ENCODE results near the gene POLA1.
"Not testable (repeated sequence)": the region's sequence is repeated elsewhere in the genome, so short reads cannot be mapped to it uniquely, and the experiment has no call there.

POLA1 gene

DNA sequence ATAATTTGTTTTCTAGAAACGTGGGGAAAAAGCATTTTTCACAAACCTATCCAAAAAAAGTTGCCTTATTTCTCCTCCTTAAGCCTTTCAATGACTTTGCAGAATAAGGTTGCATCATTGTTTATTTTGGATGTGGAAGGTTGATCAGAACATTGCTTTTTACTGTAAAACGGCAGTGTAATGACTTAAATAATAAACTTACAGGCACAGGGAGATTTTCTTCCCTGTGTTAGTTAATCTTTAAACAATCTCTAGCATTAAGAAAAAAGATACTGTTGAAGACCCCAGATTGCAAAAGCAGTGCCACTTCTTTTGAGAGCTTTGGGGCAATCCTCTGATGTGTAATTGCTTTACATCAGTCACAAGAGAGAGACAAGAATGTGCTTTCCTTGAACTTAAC, 168.6 kb downstream of the POLA1 start:
- no peak for DNase-seq

DNA sequence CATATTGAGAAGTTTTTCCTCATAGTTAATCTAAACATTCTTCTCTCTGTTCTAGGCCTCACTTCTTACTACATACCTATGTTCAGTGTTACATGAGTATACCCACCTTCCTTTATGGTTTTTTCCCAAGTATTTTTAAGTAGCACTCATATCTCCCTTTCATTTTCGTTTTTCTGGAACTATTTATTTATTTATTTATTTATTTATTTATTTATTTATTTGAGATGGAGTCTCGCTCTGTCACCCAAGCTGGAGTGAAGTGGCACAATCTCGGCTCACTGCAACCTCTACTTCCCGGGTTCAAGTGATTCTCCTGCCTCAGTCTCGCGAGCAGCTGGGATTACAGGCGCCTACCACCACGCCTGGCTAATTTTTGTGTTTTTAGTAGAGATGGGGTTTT, 170.1 kb downstream of the POLA1 start:
- not testable (repeated sequence) for H3K4me3 ChIP-seq (ENCODE audit: insufficient read depth, low read depth, low read length, poor library complexity, severe bottlenecking); H3K27ac ChIP-seq (ENCODE audit: insufficient read depth, low read length, poor library complexity, severe bottlenecking); H3K36me3 ChIP-seq (ENCODE audit: control insufficient read depth, insufficient read depth, low read length); DNase-seq; H3K4me1 ChIP-seq (ENCODE audit: control insufficient read depth, insufficient read depth, low read length, poor library complexity, severe bottlenecking); H3K9me3 ChIP-seq (ENCODE audit: control insufficient read depth, low read length); H3K27me3 ChIP-seq (replicated peaks; ENCODE audit: control insufficient read depth, insufficient read depth, low read length, poor library complexity, severe bottlenecking)

More for the DNA sequence above, 168.6 kb downstream of the POLA1 start:
- H3K27me3 ChIP-seq (replicated peaks; ENCODE audit: control insufficient read depth, insufficient read depth, low read length, poor library complexity, severe bottlenecking), result no peaks in the 10 kb centered on the region
- no peaks in the 10 kb centered on the region for H3K9me3 ChIP-seq (ENCODE audit: control insufficient read depth, low read length)
- H3K4me1 ChIP-seq (ENCODE audit: control insufficient read depth, insufficient read depth, low read length, poor library complexity, severe bottlenecking), result no peaks in the 10 kb centered on the region
- H3K36me3 ChIP-seq (ENCODE audit: control insufficient read depth, insufficient read depth, low read length), result no peaks in the 10 kb centered on the region
- no peak overlapping the region for H3K27ac ChIP-seq (ENCODE audit: insufficient read depth, low read length, poor library complexity, severe bottlenecking)
- H3K4me3 ChIP-seq (ENCODE audit: insufficient read depth, low read depth, low read length, poor library complexity, severe bottlenecking), result no peak overlapping the region

DNA sequence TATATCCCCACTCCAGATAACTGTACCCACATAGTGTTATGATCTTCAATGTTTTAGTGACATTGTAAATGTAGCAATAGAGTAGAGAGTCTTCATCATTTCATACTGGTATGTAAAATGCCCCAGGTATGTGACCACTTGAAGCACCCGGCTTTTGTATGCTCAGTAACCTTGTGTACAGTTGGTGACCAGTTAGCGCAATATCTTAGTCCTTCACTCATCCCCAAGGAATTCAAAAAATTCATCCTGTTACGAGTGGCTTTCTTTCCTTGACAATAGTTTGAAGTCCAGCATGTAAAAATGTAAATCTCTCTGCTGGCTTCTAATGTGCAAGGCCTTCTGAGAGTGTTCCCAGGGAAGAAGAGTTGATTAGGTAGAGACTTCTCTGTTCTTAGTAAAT, 176.4 kb downstream of the POLA1 start:
- Histone ChIP-seq H3K27ac (ENCODE audit: insufficient read depth, low read length, poor library complexity, severe bottlenecking) (no peak overlapping the region), H3K36me3 (ENCODE audit: control insufficient read depth, insufficient read depth, low read length) (no peaks in the 10 kb centered on the region), H3K4me3 (ENCODE audit: insufficient read depth, low read depth, low read length, poor library complexity, severe bottlenecking) (no peak overlapping the region), H3K4me1 (ENCODE audit: control insufficient read depth, insufficient read depth, low read length, poor library complexity, severe bottlenecking) (no peaks in the 10 kb centered on the region), H3K27me3 (replicated peaks; ENCODE audit: control insufficient read depth, insufficient read depth, low read length, poor library complexity, severe bottlenecking) (no peaks in the 10 kb centered on the region), H3K9me3 (ENCODE audit: control insufficient read depth, low read length) (no peaks in the 10 kb centered on the region)
- no peak for DNase-seq

DNA sequence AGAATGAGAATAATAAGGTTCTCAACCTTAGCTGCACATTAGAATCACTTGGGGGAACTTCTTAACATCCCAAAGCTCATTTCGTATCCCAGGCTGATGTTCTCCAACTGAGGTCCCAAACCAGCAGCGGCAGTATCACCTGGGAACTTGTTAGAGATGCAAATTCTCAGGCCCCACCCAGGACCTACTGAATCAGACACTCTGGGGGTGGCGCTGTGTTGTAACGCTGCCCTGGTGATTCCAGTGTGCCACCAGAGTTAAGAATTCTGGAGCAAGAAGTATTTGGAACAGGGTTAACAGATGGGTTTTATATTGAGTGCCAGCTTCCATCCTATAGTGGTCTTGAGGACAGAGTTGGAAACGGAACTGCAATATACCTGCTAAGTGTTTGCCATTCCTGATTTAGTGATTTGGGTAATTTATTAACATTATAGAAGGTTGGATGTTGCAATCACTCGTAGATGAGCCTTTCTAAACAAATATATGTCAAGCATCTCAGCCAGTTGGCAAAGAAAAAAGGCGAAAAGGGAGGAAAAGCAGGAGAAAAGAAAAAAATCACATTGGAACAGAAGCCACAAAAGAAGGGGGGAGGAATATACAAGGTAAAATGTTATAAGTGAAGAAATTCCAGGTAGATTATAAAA, 181.0 kb downstream of the POLA1 start:
- Histone ChIP-seq H3K4me3 (ENCODE audit: insufficient read depth, low read depth, low read length, poor library complexity, severe bottlenecking) (no peak overlapping the region), H3K4me1 (ENCODE audit: control insufficient read depth, insufficient read depth, low read length, poor library complexity, severe bottlenecking) (no peaks in the 10 kb centered on the region), H3K36me3 (ENCODE audit: control insufficient read depth, insufficient read depth, low read length) (no peaks in the 10 kb centered on the region), H3K27ac (ENCODE audit: insufficient read depth, low read length, poor library complexity, severe bottlenecking) (no peak overlapping the region), H3K9me3 (ENCODE audit: control insufficient read depth, low read length) (no peaks in the 10 kb centered on the region), H3K27me3 (replicated peaks; ENCODE audit: control insufficient read depth, insufficient read depth, low read length, poor library complexity, severe bottlenecking) (no peaks in the 10 kb centered on the region)
- DNase-seq, result no peak

DNA sequence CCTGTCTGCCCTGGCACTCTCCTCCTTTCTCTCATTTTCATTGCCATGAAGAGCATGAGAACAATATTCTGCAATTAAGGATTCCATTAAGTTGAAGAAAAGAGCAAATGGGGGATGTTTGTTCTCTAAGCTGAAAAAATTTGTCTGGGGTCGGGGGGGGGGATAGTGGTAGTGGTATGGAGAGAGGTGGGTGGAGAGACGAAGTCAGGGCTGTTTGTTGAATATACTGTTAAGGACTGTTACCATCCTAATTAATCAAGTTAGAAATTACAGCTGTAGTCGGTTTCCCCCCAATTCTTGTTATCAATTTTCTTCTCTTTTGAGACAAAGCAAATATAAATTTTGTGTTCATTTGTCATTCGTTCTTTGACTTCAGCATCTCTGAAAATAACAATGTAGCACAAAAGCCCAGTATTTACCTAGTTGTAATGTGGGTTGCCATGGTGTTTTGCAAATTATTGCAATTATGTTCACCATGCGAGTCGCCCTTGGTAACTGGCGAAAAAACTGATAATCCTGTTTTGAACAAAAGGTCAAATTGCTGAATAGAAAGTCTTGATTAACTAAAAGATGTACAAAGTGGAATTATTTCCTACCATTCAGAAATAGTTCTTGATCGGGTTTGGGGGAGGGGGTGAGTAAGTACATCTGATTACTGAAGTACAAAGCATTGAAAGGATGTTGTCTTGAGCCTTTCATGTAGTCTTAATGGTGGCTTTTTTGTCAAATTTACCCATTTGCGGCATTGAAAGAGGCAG, 183.0 kb downstream of the POLA1 start:
- no peaks in the 10 kb centered on the region for H3K9me3 ChIP-seq (ENCODE audit: control insufficient read depth, low read length)
- no peaks in the 10 kb centered on the region for H3K4me1 ChIP-seq (ENCODE audit: control insufficient read depth, insufficient read depth, low read length, poor library complexity, severe bottlenecking)
- H3K27me3 ChIP-seq (replicated peaks; ENCODE audit: control insufficient read depth, insufficient read depth, low read length, poor library complexity, severe bottlenecking), result no peaks in the 10 kb centered on the region
- H3K27ac ChIP-seq (ENCODE audit: insufficient read depth, low read length, poor library complexity, severe bottlenecking), result no peak overlapping the region
- H3K4me3 ChIP-seq (ENCODE audit: insufficient read depth, low read depth, low read length, poor library complexity, severe bottlenecking), result no peak overlapping the region
- DNase-seq, result no peak
- no peaks in the 10 kb centered on the region for H3K36me3 ChIP-seq (ENCODE audit: control insufficient read depth, insufficient read depth, low read length)

DNA sequence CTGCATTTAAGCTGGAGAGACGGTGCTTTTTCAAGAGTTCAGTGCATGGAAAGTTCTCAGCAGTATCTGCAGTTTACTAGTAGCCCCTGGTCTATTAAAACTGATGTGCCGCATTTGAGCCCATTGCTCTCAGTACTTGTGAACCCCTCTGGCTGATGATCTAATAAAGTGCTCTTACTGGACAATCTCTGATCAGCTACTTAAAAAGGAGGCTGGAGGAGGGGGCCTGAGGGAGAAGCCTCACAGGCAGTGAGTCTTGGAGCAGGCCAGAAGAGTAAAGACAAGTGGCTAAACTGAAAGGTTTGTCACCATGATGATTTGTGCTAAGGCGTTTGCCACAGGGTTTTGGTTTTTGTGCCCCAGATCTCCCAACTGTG, 183.6 kb downstream of the POLA1 start:
- Histone ChIP-seq H3K27me3 (replicated peaks; ENCODE audit: control insufficient read depth, insufficient read depth, low read length, poor library complexity, severe bottlenecking) (no peaks in the 10 kb centered on the region), H3K4me1 (ENCODE audit: control insufficient read depth, insufficient read depth, low read length, poor library complexity, severe bottlenecking) (no peaks in the 10 kb centered on the region), H3K36me3 (ENCODE audit: control insufficient read depth, insufficient read depth, low read length) (no peaks in the 10 kb centered on the region), H3K27ac (ENCODE audit: insufficient read depth, low read length, poor library complexity, severe bottlenecking) (no peak overlapping the region), H3K4me3 (ENCODE audit: insufficient read depth, low read depth, low read length, poor library complexity, severe bottlenecking) (no peak overlapping the region), H3K9me3 (ENCODE audit: control insufficient read depth, low read length) (no peaks in the 10 kb centered on the region)
- no peak for DNase-seq

DNA sequence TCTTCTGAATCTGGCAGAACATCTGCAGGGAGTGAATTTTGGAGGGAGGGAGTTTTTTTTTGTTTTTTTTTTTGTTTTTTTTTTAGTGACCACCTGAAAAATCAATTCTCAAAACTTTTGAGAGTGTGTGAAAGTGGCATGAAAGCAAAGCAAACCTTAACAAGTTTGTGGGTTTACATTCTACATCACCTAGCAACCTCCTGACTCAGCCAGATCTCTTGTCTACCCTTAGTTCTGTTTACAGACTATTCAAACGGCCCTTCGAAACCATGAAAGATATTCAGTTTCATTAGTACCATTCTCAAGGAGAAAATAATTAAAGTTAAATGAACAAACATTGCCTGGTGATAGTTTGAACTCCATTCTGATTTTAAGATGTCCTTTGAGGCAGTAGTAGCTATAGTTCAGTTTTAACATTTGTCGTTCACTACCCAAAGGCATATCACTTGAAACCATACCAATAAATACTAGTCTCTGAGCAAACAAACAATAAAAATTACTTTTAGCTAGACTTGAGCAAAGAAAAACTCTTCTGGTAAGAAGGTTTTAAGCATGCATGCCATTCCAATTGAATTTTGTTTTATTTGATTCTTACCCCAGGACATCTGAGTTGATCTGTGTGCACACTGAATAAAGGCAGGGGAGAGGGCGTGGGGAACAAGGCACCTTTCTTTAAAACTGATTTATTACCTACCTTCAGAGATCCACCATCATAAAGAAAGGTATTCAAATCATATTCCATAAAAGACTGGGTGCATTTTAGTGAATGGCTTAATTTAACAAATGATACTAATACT, 184.3 kb downstream of the POLA1 start:
- no peaks in the 10 kb centered on the region for H3K36me3 ChIP-seq (ENCODE audit: control insufficient read depth, insufficient read depth, low read length)
- H3K4me3 ChIP-seq (ENCODE audit: insufficient read depth, low read depth, low read length, poor library complexity, severe bottlenecking), result no peak overlapping the region
- H3K4me1 ChIP-seq (ENCODE audit: control insufficient read depth, insufficient read depth, low read length, poor library complexity, severe bottlenecking), result no peaks in the 10 kb centered on the region
- H3K27ac ChIP-seq (ENCODE audit: insufficient read depth, low read length, poor library complexity, severe bottlenecking), result no peak overlapping the region
- no peak for DNase-seq
- no peaks in the 10 kb centered on the region for H3K27me3 ChIP-seq (replicated peaks; ENCODE audit: control insufficient read depth, insufficient read depth, low read length, poor library complexity, severe bottlenecking)
- no peaks in the 10 kb centered on the region for H3K9me3 ChIP-seq (ENCODE audit: control insufficient read depth, low read length)

DNA sequence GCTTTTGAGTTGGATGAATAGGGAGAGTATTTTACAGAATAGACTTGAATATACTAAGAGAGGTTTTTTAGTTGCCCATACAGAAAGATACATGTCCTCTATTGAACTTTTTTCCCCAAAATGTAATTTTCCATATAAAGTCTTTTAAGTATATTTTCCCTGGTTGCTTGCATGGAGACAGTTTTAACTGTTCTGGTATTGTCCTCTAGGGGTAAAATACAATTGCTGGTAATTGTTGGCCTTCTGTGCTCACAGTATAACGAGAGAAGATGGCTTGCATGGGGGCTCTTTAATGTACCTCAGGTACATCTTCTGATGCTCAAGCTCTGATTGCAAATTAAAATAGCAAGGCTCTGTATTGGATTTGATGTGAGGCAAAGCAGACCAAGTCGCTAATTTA, 186.0 kb downstream of the POLA1 start:
- H3K27me3 ChIP-seq (replicated peaks; ENCODE audit: control insufficient read depth, insufficient read depth, low read length, poor library complexity, severe bottlenecking), result no peaks in the 10 kb centered on the region
- no peaks in the 10 kb centered on the region for H3K9me3 ChIP-seq (ENCODE audit: control insufficient read depth, low read length)
- DNase-seq, result no peak

DNA sequence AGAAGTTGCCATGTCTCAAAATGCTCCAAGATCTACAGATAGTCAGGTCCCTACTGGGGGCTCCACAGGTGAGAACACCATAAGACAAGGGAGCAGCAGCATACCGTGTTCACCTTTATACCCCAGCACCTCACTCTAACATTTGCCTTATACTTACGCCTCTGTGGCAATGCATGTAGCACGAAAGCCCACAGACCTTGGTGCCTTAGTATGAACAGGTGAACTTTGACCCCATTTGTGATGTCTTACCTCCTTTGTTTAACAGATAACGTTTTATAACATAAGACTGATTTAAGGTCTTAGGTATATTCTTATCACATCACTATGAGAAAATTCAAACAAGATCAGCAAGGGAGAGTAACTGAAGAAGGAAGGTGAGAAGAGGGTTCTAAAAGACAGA, 193.2 kb downstream of the POLA1 start:
- Histone ChIP-seq H3K36me3 (ENCODE audit: control insufficient read depth, insufficient read depth, low read length) (no peaks in the 10 kb centered on the region), H3K9me3 (ENCODE audit: control insufficient read depth, low read length) (no peaks in the 10 kb centered on the region), H3K27me3 (replicated peaks; ENCODE audit: control insufficient read depth, insufficient read depth, low read length, poor library complexity, severe bottlenecking) (no peaks in the 10 kb centered on the region), H3K4me3 (ENCODE audit: insufficient read depth, low read depth, low read length, poor library complexity, severe bottlenecking) (no peak overlapping the region), H3K4me1 (ENCODE audit: control insufficient read depth, insufficient read depth, low read length, poor library complexity, severe bottlenecking) (no peaks in the 10 kb centered on the region), H3K27ac (ENCODE audit: insufficient read depth, low read length, poor library complexity, severe bottlenecking) (no peak overlapping the region)
- DNase-seq, result no peak

More for the DNA sequence above, 186.0 kb downstream of the POLA1 start:
- Histone ChIP-seq H3K36me3 (ENCODE audit: control insufficient read depth, insufficient read depth, low read length) (no peaks in the 10 kb centered on the region), H3K4me1 (ENCODE audit: control insufficient read depth, insufficient read depth, low read length, poor library complexity, severe bottlenecking) (no peaks in the 10 kb centered on the region), H3K27ac (ENCODE audit: insufficient read depth, low read length, poor library complexity, severe bottlenecking) (no peak overlapping the region), H3K4me3 (ENCODE audit: insufficient read depth, low read depth, low read length, poor library complexity, severe bottlenecking) (no peak overlapping the region)

DNA sequence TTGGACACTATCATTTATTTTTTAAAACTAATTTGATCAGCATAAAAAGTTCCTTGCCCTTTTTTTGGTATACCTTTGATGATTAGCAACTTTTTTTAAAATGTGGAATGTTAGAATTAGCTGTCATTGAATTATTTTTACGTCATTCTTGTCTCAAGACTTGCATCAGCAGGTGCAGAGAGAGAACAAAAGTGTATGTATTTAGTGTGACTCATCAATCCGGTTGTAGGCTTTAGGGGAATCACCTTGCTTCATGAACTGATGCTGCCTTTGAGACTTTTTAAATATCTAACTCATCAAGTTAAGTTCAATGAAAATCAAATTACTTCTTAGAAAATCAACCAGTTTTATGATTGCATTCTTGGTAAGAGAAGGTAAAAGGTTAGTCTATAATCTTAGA, 197.0 kb downstream of the POLA1 start:
- Histone ChIP-seq H3K4me1 (ENCODE audit: control insufficient read depth, insufficient read depth, low read length, poor library complexity, severe bottlenecking) (no peaks in the 10 kb centered on the region), H3K27ac (ENCODE audit: insufficient read depth, low read length, poor library complexity, severe bottlenecking) (no peak overlapping the region), H3K36me3 (ENCODE audit: control insufficient read depth, insufficient read depth, low read length) (no peaks in the 10 kb centered on the region), H3K4me3 (ENCODE audit: insufficient read depth, low read depth, low read length, poor library complexity, severe bottlenecking) (no peak overlapping the region), H3K9me3 (ENCODE audit: control insufficient read depth, low read length) (no peaks in the 10 kb centered on the region), H3K27me3 (replicated peaks; ENCODE audit: control insufficient read depth, insufficient read depth, low read length, poor library complexity, severe bottlenecking) (no peaks in the 10 kb centered on the region)
- DNase-seq, result no peak

All from effector memory CD4-positive, alpha-beta T cell (primary cell).